RWPE1 (cell line): ENCODE results near the gene ZNRF1.

Experiments used
- CTCF ChIA-PET: fragments of 350-600 bp; sonication (Branson Sonifier 250); formaldehyde crosslinking; extraction: SDS; loops from one replicate; lab custom pipeline; 2021; lab: Yijun Ruan, JAX
- POLR2A ChIA-PET: fragments of 400-600 bp; formaldehyde crosslinking; extraction: SDS; loops from one replicate; lab custom pipeline; 2020; ENCODE audit warnings: antibody characterized with exemption; ENCODE audit not compliant: low non-redundant PET; lab: Yijun Ruan, JAX
- DNase-seq: peaks from one replicate; pipeline ENCODE4 v3.0.0; 2012; ENCODE audit warnings: low spot score
- H3K27ac ChIP-seq: fragments of 450-650 bp; 2 replicates; pipeline ENCODE4 v1.5.1; 2017
- TF ChIP-seq, protein P1 (sequence below): fragments of 450-650 bp; conservative IDR thresholded peaks from 2 replicates; pipeline ENCODE4 v1.5.1; 2017; ENCODE audit warnings: low read depth, mild to moderate bottlenecking

The ZNRF1 gene

DNA sequence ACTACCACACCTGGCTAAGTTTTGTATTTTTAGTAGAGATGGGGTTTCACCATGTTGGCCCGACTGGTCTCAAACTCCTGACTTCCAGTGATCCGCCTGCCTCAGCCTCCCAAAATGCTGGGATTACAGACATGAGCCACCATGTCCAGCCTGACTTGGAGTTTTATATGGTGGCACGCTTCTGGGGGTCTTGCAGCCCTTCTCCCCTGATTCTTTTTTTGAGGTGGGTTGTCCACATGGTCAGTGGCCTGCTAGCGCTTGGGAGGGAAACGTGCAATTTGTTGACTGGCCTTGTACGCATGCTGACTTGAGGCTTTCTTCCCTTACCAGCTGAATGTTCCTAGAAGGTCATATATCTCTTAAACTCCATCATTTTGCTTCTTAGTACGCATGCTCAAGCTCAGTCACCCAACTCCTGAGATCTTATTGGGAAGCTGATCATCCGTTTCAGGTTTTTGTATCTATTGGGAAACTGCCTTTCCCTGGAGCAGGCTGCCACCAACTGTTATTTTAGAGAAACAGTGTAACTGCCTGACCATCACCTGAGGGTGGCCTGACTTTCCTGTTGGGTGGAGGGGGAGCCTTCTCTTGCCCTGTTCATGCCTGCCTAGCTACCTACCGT, 131.4 kb downstream of the ZNRF1 start:
- TF ChIP-seq, protein P1, sequence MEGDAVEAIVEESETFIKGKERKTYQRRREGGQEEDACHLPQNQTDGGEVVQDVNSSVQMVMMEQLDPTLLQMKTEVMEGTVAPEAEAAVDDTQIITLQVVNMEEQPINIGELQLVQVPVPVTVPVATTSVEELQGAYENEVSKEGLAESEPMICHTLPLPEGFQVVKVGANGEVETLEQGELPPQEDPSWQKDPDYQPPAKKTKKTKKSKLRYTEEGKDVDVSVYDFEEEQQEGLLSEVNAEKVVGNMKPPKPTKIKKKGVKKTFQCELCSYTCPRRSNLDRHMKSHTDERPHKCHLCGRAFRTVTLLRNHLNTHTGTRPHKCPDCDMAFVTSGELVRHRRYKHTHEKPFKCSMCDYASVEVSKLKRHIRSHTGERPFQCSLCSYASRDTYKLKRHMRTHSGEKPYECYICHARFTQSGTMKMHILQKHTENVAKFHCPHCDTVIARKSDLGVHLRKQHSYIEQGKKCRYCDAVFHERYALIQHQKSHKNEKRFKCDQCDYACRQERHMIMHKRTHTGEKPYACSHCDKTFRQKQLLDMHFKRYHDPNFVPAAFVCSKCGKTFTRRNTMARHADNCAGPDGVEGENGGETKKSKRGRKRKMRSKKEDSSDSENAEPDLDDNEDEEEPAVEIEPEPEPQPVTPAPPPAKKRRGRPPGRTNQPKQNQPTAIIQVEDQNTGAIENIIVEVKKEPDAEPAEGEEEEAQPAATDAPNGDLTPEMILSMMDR: no peak
- no peak for DNase-seq
- no peak overlapping the region for H3K27ac ChIP-seq
- ChIA-PET CTCF (interaction anchor here (0.6 to 2.2 kb wide), 2 partner anchors 9 to 19 kb away, joined by 3 to 5 read pairs; no protein-coding TSS in a partner anchor), POLR2A (no interaction called here)

DNA sequence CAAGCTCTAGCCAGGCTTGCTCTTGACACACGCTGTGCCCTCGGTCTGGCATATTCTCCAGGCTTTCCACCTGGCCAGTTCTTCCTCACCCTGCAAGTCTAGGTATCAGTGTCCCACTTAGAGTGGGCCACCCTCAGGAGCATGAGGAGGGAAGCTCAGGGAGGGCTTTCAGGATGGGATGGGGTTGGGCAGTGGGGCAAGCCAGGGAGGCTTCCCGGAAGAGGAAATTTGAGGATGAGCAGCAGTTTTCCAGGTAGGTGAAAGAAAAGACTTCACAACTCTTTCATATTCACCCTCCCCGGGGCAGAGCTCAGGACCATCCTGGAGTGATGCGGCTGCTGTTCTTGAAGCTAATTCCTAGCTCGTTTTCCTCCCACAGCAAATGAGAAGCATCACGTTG, 132.3 kb downstream of the ZNRF1 start:
- TF ChIP-seq, protein P1: no peak
- CTCF ChIA-PET: interaction anchor here (2.2 kb wide), 1 partner anchor 20 kb away, joined by 5 read pairs; no protein-coding TSS in a partner anchor
- POLR2A ChIA-PET: no interaction called here
- H3K27ac ChIP-seq: no peak overlapping the region
- no peak for DNase-seq

DNA sequence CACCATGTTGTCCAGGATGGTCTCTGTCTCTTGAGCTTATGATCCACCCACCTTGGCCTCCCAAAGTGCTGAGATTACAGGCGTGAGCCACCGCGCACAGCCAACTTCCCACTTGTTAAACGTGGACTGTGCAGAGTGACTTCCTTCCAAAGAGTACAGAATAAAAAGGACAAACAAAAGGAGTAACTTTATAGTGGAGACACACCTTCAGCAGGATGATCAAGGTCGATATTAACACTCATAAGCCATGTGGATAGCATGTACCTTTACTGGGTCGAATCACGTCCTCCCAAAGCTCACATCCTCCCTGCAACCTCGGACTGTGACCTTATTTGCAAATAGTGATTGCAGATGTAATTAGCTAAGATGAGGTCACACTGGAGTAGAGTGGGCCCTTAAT, 139.4 kb downstream of the ZNRF1 start:
- CTCF ChIA-PET: no interaction called here
- H3K27ac ChIP-seq: no peak overlapping the region
- POLR2A ChIA-PET: interaction anchor here (0.6 kb wide), 1 partner anchor 208 kb away, joined by 3 read pairs; no protein-coding TSS in a partner anchor

DNA sequence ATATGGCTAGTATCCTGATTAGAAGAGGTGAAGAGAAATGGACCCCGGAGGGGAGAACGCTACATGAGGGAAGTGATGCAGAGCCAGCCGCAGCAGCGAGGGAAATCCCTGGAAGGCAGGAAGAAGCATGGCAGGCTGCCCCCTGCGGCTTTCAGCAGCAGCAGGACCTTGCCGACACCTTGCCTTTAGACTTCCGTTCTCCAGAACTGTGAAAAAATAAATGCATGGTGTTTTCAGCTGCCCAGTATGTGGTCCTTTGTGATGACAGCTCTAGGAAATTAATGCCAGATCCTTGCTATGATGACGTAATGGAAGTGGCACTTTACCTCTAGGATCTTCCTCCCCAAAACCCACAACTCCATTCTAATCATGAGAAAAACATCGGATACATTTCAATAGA, 139.8 kb downstream of the ZNRF1 start:
- DNase-seq: no peak
- no peak overlapping the region for H3K27ac ChIP-seq
- TF ChIP-seq, protein P1: no peak
- ChIA-PET CTCF (no interaction called here), POLR2A (no interaction called here)

More for the DNA sequence above, 139.4 kb downstream of the ZNRF1 start:
- TF ChIP-seq, protein P1: no peak
- no peak for DNase-seq

DNA sequence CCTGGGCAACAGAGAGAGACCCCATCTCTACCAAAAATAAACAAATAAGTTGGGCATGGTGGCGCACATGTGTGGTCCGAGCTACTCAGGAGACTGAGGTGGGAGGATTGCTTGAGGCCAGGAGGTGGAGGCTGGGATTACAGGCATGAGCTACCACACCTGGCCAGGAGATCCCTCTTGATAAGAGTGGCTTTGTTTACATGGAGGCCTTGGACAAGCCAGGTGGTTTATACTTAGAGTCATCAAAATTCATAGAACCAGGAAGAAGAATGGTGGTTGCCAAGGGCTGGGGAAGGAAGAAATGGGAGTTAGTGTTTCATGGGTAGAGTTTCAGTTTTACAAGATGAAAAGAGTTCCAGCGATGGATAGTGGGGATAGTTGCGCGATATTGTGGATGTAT, 140.7 kb downstream of the ZNRF1 start:
- no peak for DNase-seq
- TF ChIP-seq, protein P1: no peak
- ChIA-PET POLR2A (no interaction called here), CTCF (no interaction called here)
- H3K27ac ChIP-seq: no peak overlapping the region

DNA sequence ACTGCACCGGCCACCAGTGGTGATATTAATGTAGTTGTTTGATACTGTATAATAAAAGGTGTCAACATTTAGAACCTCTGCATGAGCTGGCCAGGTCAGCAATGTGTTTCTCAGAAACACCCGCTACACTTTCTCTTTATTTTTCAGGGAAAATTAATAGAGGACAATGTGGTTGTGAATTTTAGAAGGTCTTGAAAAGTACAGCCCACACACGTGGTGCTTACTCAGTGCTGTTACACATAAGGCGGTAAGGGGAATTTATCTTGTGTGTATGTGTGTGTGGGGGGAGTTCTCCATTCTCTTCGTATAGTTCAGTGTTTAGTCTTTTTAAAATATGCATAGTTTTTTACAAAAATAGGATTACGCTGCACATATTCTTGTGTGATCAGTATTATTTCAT, 145.1 kb downstream of the ZNRF1 start:
- CTCF ChIA-PET: no interaction called here
- H3K27ac ChIP-seq: no peak overlapping the region
- no peak for DNase-seq
- TF ChIP-seq, protein P1: no peak
- POLR2A ChIA-PET: no interaction called here
